Measurements from ENCODE around the gene C19orf44.
"Not testable (repeated sequence)": the region's sequence is repeated elsewhere in the genome, so short reads cannot be mapped to it uniquely, and the experiment has no call there.

Gene C19orf44

DNA sequence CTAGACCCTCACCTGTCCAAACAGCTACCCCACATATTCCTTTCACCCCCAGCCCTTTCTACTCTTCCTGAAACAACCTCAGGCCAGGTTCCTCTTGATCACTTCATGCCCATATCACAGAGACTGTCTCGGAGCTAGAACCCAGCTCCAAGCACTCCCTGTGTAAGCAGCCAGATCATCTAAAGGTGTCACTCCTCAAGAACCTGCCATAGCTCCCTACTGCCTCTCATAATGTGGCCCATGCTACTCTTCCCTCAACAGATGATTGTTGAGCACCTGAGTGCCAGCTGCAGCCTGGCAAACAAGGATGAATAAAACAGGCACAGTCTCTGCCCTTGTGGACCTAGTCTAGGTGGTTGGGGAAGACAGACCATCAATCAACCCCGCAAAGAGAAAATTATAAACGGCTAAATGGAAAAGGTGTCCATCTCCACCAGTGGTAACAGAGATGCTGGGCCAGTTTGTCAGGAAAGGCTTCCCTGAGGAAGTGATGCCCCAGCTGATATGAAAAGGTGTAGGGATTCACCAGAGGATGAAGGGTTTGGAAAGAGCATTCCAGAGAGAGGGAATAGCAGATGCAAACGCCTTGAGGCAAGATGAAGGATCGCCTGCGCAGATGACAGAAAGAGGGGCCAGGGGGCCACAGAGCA is 32.7 kb upstream of the C19orf44 start:
- H2AFZ ChIP-seq (ENCODE audit: low read length), result no peak overlapping the region
- H3K27me3 ChIP-seq (ENCODE audit: insufficient read depth, low read length, poor library complexity, severe bottlenecking), result no peaks in the 10 kb centered on the region
- H3K36me3 ChIP-seq (ENCODE audit: insufficient read depth, low read length), result 0 out of 2 replicates have a peak, but pooled peaks cover 4% of the 10 kb centered on the region
- peaks cover 46% of the 10 kb centered on the region for H4K20me1 ChIP-seq (ENCODE audit: insufficient read depth, low read length, poor library complexity, severe bottlenecking)
- no peak overlapping the region for H3K4me3 ChIP-seq (ENCODE audit: low read length, poor library complexity, severe bottlenecking)
- H3F3A ChIP-seq (ENCODE audit: low read depth), result no peaks in the 10 kb centered on the region
- peaks cover 92% of the 10 kb centered on the region for H3K79me2 ChIP-seq (ENCODE audit: insufficient read depth, low read length)
- no peak overlapping the region for H3K4me2 ChIP-seq (ENCODE audit: low read depth, low read length, poor library complexity, severe bottlenecking)
- H3K9ac ChIP-seq (ENCODE audit: low read depth, low read length, poor library complexity, severe bottlenecking), result no peak overlapping the region
- H3K4me1 ChIP-seq (ENCODE audit: insufficient read depth, low read length, poor library complexity, severe bottlenecking), result peaks cover 28% of the 10 kb centered on the region
- H3K9me2 ChIP-seq (replicated peaks; ENCODE audit: low read depth, low read length), result no peaks in the 10 kb centered on the region
- no peak for TF ChIP-seq CTCF (conservative IDR thresholded peaks at IDR 0.05; ENCODE audit: low read length)
- TF ChIP-seq EZH2phosphoT487 (IDR thresholded peaks at IDR 0.05; ENCODE audit: borderline replicate concordance), result no peak
- no peaks in the 10 kb centered on the region for H3K9me3 ChIP-seq (ENCODE audit: insufficient read depth, low read depth, low read length)

GRCh38 chr19:16463991-16464575 is 32.1 kb upstream of the C19orf44 start:
- Histone ChIP-seq H3F3A (ENCODE audit: low read depth) (no peaks in the 10 kb centered on the region), H3K9me3 (ENCODE audit: insufficient read depth, low read depth, low read length) (no peaks in the 10 kb centered on the region), H2AFZ (ENCODE audit: low read length) (no peak overlapping the region), H3K27me3 (ENCODE audit: insufficient read depth, low read length, poor library complexity, severe bottlenecking) (no peaks in the 10 kb centered on the region), H3K79me2 (ENCODE audit: insufficient read depth, low read length) (peaks cover 93% of the 10 kb centered on the region), H4K20me1 (ENCODE audit: insufficient read depth, low read length, poor library complexity, severe bottlenecking) (peaks cover 42% of the 10 kb centered on the region), H3K4me1 (ENCODE audit: insufficient read depth, low read length, poor library complexity, severe bottlenecking) (peaks cover 23% of the 10 kb centered on the region), H3K36me3 (ENCODE audit: insufficient read depth, low read length) (0 out of 2 replicates have a peak, but pooled peaks cover 4% of the 10 kb centered on the region), H3K9ac (ENCODE audit: low read depth, low read length, poor library complexity, severe bottlenecking) (no peak overlapping the region), H3K4me3 (ENCODE audit: low read length, poor library complexity, severe bottlenecking) (no peak overlapping the region), H3K9me2 (replicated peaks; ENCODE audit: low read depth, low read length) (no peaks in the 10 kb centered on the region), H3K4me2 (ENCODE audit: low read depth, low read length, poor library complexity, severe bottlenecking) (no peak overlapping the region)
- TF ChIP-seq EZH2phosphoT487 (IDR thresholded peaks at IDR 0.05; ENCODE audit: borderline replicate concordance) (no peak), CTCF (conservative IDR thresholded peaks at IDR 0.05; ENCODE audit: low read length) (no peak)

DNA sequence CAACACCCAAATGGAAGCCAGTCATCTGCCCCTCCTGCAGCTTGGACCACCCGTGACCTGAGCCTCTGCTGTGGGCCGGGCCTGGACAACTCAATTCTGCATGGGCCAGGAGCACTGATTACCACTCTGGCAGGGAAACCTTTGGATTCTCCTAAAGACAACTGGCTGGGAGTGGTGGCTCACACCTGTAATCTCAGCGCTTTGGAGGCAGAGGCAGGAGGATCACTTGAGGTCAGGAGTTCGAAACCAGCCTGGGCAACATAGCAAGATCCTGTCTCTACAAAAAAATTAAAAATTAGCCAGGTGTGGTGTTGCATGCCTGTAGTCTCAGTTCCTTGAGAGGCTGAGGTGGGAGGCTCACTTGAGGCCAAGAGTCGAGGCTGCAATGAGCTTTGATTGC is 31.0 kb upstream of the C19orf44 start:
- peaks cover 93% of the 10 kb centered on the region for H3K79me2 ChIP-seq (ENCODE audit: insufficient read depth, low read length)
- H3K36me3 ChIP-seq (ENCODE audit: insufficient read depth, low read length), result 0 out of 2 replicates have a peak, but pooled peaks cover 4% of the 10 kb centered on the region
- H2AFZ ChIP-seq (ENCODE audit: low read length), result no peak overlapping the region
- no peak for TF ChIP-seq EZH2phosphoT487 (IDR thresholded peaks at IDR 0.05; ENCODE audit: borderline replicate concordance)
- TF ChIP-seq CTCF (conservative IDR thresholded peaks at IDR 0.05; ENCODE audit: low read length), result no peak
- no peak overlapping the region for H3K4me2 ChIP-seq (ENCODE audit: low read depth, low read length, poor library complexity, severe bottlenecking)
- no peaks in the 10 kb centered on the region for H3K27me3 ChIP-seq (ENCODE audit: insufficient read depth, low read length, poor library complexity, severe bottlenecking)
- H3K9me2 ChIP-seq (replicated peaks; ENCODE audit: low read depth, low read length), result no peaks in the 10 kb centered on the region
- peaks cover 31% of the 10 kb centered on the region for H3K4me1 ChIP-seq (ENCODE audit: insufficient read depth, low read length, poor library complexity, severe bottlenecking)
- no peaks in the 10 kb centered on the region for H3K9me3 ChIP-seq (ENCODE audit: insufficient read depth, low read depth, low read length)
- no peak overlapping the region for H3K4me3 ChIP-seq (ENCODE audit: low read length, poor library complexity, severe bottlenecking)
- peaks cover 46% of the 10 kb centered on the region for H4K20me1 ChIP-seq (ENCODE audit: insufficient read depth, low read length, poor library complexity, severe bottlenecking)
- no peak overlapping the region for H3K9ac ChIP-seq (ENCODE audit: low read depth, low read length, poor library complexity, severe bottlenecking)
- H3F3A ChIP-seq (ENCODE audit: low read depth), result no peaks in the 10 kb centered on the region

DNA sequence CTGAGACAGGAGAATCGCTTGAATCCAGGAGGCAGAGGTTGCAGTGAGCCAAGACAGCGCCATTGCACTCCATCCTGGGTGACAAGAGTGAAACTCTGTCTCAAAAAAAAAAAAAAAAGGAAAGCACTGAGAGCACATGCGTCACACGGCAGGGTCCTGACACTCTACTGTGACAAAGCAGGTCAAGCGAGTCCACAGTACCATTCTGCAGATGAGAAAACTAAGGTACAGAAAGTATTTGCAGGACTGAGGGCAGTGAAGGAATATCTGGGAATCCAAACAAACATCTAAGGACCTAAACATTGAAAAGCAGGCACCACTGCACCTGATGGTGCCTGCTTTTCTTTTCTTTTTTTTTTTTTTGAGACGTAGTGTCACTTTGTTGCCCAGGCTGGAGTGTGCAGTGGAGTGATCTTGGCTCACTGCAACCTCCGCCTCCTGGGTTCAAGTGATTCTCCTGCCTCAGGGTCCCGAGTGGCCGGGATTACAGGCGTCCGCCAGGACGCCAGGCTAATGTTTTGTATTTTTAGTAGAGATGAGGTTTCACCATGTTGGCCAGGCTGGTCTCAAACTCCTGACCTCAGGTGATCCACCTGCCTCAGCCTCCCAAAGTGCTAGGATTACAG is 29.3 kb upstream of the C19orf44 start:
- H3K4me2 ChIP-seq (ENCODE audit: low read depth, low read length, poor library complexity, severe bottlenecking); H3K4me3 ChIP-seq (ENCODE audit: low read length, poor library complexity, severe bottlenecking); H3K9ac ChIP-seq (ENCODE audit: low read depth, low read length, poor library complexity, severe bottlenecking); H3K9me2 ChIP-seq (replicated peaks; ENCODE audit: low read depth, low read length); H3K9me3 ChIP-seq (ENCODE audit: insufficient read depth, low read depth, low read length); H2AFZ ChIP-seq (ENCODE audit: low read length); H3K36me3 ChIP-seq (ENCODE audit: insufficient read depth, low read length); H3F3A ChIP-seq (ENCODE audit: low read depth); H3K27me3 ChIP-seq (ENCODE audit: insufficient read depth, low read length, poor library complexity, severe bottlenecking): not testable (repeated sequence)
- H3K79me2 ChIP-seq (ENCODE audit: insufficient read depth, low read length), result peaks cover 97% of the 10 kb centered on the region
- H3K4me1 ChIP-seq (ENCODE audit: insufficient read depth, low read length, poor library complexity, severe bottlenecking), result peaks cover 41% of the 10 kb centered on the region
- H4K20me1 ChIP-seq (ENCODE audit: insufficient read depth, low read length, poor library complexity, severe bottlenecking), result peaks cover 57% of the 10 kb centered on the region
